GM12878 (cell line): ENCODE results near the gene LRP5. TPM values are rescaled to one million over a fixed set of nuclear protein-coding genes. Genes with fewer than 3 reads are reported as not detected.

Experiments used
- EZH2 ChIP-seq: IDR thresholded peaks from 2 replicates; pipeline ENCODE4 v1.6.1; 2012; ENCODE audit warnings: low read depth, mild to moderate bottlenecking, control low read depth, inconsistent platforms, low read length, borderline replicate concordance; ENCODE audit not compliant: control insufficient read depth
- HDAC2 ChIP-seq: fragments of 200-600 bp; sonication (generic); IDR thresholded peaks from 2 replicates; pipeline ENCODE4 v1.6.1; 2017
- KDM1A ChIP-seq: fragments of 200-600 bp; sonication (generic); IDR thresholded peaks from 2 replicates; pipeline ENCODE4 v1.6.1; 2016; ENCODE audit warnings: borderline replicate concordance
- NFXL1 ChIP-seq: fragments of 450-650 bp; IDR thresholded peaks from 2 replicates; pipeline ENCODE4 v1.6.1; 2017; ENCODE audit warnings: antibody characterized with exemption, mild to moderate bottlenecking, borderline replicate concordance
- NR2F1 ChIP-seq: fragments of 450-650 bp; conservative IDR thresholded peaks from 2 replicates; pipeline ENCODE4 v1.6.1; 2017; ENCODE audit warnings: mild to moderate bottlenecking
- RELA ChIP-seq: fragments of 450-650 bp; IDR thresholded peaks from 2 replicates; pipeline ENCODE4 v1.8.0; 2014; ENCODE audit warnings: borderline replicate concordance; ENCODE audit not compliant: partially characterized antibody
- SIX5 ChIP-seq: IDR thresholded peaks from 2 replicates; pipeline ENCODE4 v1.6.1; 2011; ENCODE audit warnings: mild to moderate bottlenecking, low read depth, low read length, moderate library complexity; ENCODE audit not compliant: severe bottlenecking
- polyA plus RNA-seq, 11 experiments: library from polyadenylated mRNA; depleted of rRNA in 4 of 11; unstranded in 6 of 11; stranded (reverse) in 5 of 11; fragments of >200 nt; fragmentation: Nextera tagmentation in 4 of 11; fragmentation: Illumina TruSeq in 1 of 11; extraction: Ambion mirVana in 4 of 11; extraction: Trizol in 1 of 11; gene quantifications; 1 replicate in 1 of 11; 2 replicates in 10 of 11; pipeline versions ENCODE4 v1.2.1 to v1.2.3, GENCODE V29; 2011 to 2016; ENCODE audit warnings: inconsistent platforms in 2 of 11, missing spikeins in 2 of 11, low read depth in 1 of 11
- total RNA-seq, 4 experiments: library from RNA; depleted of rRNA in 3 of 4; stranded (reverse); fragments of >200 nt in 3 of 4; fragmentation: Illumina TruSeq in 1 of 4; extraction: Trizol in 1 of 4; gene quantifications; 2 replicates each; pipeline versions ENCODE4 v1.2.1 to v1.2.3, GENCODE V29; 2013 to 2021
- TF ChIP-seq, protein P1 (sequence below): IDR thresholded peaks from 2 replicates; pipeline ENCODE4 v1.6.1; 2012; ENCODE audit warnings: low read depth, low read length, improper control_type of control experiment
- TF ChIP-seq, protein P2 (sequence below), 3 experiments: IDR thresholded peaks in 2 of 3; conservative IDR thresholded peaks in 1 of 3; 2 replicates each; pipeline ENCODE4 v1.5.1; 2011; ENCODE audit warnings: low read depth in 3 of 3, low read length in 3 of 3, mild to moderate bottlenecking in 3 of 3, control low read depth in 2 of 3, moderate library complexity in 2 of 3, inconsistent platforms in 1 of 3, mixed read lengths in 1 of 3; ENCODE audit not compliant: control insufficient read depth in 2 of 3, insufficient read depth in 1 of 3; ENCODE audit errors: extremely low read depth in 1 of 3
- TF ChIP-seq, protein P3 (sequence below): IDR thresholded peaks from 2 replicates; pipeline ENCODE4 v1.6.1; 2012; ENCODE audit warnings: mild to moderate bottlenecking, low read depth, low read length
- TF ChIP-seq, protein P4 (sequence below): fragments of 450-650 bp; IDR thresholded peaks from 2 replicates; pipeline ENCODE4 v1.6.1; 2017; ENCODE audit warnings: mild to moderate bottlenecking, moderate library complexity
- TF ChIP-seq, protein P5 (sequence below): fragments of 450-650 bp; IDR thresholded peaks from 2 replicates; pipeline ENCODE4 v1.6.1; 2016; ENCODE audit warnings: mild to moderate bottlenecking
- TF ChIP-seq, protein P6 (sequence below): fragments of 450-650 bp; IDR thresholded peaks from 2 replicates; pipeline ENCODE4 v1.6.1; 2017; ENCODE audit warnings: low read depth, mild to moderate bottlenecking, moderate library complexity

The LRP5 gene
- total and polyA plus RNA-seq, 10 of the 15 experiments (the other 5 are each of a cell fraction or from before 2014, with no cell fraction given), result 0.37 to 34.0 (median 6.6) TPM

DNA sequence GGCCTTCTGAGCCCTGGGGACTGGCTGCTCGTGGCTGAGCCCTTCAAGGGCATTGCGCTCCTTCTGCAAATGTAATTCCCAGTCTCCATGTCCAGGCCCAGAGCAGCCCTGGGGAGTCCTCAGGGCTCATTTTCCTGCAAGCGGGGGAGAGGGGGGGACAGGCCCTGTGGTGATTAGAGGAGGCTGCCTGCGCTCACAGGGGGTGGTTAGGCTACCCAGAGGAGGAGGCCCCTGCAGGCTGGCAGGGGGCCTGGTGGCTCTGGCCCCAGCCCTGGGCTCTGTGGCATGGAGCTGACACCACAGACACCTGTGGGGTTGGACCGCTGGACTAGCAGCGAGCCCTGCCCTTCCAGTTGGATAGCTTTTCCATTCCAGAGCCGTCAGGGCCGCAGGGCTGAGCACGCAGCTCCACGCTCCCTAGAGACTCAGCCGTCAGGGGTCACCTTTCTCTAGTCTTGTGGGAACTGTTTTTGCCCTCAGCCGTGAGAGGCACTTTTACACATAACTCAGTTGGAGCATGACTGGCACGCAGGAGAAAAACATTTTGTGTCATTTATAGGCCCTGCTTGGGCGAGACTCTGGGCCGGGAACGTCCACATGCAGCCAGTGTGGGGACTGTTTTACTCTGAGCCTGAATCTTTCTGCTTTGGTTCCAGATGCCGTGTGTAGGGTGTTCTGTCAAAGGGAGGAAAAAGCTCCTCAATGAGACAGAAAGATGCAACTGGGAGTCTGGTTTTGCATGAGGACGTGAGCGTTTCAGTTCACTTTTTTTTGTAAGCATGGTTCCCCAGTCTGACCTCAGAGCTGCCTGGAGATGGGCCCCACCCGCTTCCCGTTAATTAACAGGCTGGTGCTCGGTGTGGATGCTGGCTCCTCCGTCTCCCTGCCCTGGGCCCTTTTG, 58.1 kb downstream of the LRP5 start (continued):
- TF ChIP-seq, protein P1, sequence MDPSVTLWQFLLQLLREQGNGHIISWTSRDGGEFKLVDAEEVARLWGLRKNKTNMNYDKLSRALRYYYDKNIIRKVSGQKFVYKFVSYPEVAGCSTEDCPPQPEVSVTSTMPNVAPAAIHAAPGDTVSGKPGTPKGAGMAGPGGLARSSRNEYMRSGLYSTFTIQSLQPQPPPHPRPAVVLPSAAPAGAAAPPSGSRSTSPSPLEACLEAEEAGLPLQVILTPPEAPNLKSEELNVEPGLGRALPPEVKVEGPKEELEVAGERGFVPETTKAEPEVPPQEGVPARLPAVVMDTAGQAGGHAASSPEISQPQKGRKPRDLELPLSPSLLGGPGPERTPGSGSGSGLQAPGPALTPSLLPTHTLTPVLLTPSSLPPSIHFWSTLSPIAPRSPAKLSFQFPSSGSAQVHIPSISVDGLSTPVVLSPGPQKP, result no peak
- TF ChIP-seq EZH2, result no peak
- TF ChIP-seq NFXL1, result no peak
- TF ChIP-seq, protein P2, sequence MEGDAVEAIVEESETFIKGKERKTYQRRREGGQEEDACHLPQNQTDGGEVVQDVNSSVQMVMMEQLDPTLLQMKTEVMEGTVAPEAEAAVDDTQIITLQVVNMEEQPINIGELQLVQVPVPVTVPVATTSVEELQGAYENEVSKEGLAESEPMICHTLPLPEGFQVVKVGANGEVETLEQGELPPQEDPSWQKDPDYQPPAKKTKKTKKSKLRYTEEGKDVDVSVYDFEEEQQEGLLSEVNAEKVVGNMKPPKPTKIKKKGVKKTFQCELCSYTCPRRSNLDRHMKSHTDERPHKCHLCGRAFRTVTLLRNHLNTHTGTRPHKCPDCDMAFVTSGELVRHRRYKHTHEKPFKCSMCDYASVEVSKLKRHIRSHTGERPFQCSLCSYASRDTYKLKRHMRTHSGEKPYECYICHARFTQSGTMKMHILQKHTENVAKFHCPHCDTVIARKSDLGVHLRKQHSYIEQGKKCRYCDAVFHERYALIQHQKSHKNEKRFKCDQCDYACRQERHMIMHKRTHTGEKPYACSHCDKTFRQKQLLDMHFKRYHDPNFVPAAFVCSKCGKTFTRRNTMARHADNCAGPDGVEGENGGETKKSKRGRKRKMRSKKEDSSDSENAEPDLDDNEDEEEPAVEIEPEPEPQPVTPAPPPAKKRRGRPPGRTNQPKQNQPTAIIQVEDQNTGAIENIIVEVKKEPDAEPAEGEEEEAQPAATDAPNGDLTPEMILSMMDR (IDR thresholded peaks at IDR 0.05 in 2 of 3, conservative IDR thresholded peaks at IDR 0.05 in 1 of 3; ENCODE audit: control insufficient read depth in 2 of 3, extremely low read depth in 1 of 3, insufficient read depth in 1 of 3, low read depth in 3 of 3, low read length in 3 of 3), result no peak
- TF ChIP-seq, protein P3, sequence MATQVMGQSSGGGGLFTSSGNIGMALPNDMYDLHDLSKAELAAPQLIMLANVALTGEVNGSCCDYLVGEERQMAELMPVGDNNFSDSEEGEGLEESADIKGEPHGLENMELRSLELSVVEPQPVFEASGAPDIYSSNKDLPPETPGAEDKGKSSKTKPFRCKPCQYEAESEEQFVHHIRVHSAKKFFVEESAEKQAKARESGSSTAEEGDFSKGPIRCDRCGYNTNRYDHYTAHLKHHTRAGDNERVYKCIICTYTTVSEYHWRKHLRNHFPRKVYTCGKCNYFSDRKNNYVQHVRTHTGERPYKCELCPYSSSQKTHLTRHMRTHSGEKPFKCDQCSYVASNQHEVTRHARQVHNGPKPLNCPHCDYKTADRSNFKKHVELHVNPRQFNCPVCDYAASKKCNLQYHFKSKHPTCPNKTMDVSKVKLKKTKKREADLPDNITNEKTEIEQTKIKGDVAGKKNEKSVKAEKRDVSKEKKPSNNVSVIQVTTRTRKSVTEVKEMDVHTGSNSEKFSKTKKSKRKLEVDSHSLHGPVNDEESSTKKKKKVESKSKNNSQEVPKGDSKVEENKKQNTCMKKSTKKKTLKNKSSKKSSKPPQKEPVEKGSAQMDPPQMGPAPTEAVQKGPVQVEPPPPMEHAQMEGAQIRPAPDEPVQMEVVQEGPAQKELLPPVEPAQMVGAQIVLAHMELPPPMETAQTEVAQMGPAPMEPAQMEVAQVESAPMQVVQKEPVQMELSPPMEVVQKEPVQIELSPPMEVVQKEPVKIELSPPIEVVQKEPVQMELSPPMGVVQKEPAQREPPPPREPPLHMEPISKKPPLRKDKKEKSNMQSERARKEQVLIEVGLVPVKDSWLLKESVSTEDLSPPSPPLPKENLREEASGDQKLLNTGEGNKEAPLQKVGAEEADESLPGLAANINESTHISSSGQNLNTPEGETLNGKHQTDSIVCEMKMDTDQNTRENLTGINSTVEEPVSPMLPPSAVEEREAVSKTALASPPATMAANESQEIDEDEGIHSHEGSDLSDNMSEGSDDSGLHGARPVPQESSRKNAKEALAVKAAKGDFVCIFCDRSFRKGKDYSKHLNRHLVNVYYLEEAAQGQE, result no peak
- peak; percentile 75 for TF ChIP-seq NR2F1
- TF ChIP-seq SIX5, result no peak
- no peak for TF ChIP-seq RELA
- TF ChIP-seq, protein P4, sequence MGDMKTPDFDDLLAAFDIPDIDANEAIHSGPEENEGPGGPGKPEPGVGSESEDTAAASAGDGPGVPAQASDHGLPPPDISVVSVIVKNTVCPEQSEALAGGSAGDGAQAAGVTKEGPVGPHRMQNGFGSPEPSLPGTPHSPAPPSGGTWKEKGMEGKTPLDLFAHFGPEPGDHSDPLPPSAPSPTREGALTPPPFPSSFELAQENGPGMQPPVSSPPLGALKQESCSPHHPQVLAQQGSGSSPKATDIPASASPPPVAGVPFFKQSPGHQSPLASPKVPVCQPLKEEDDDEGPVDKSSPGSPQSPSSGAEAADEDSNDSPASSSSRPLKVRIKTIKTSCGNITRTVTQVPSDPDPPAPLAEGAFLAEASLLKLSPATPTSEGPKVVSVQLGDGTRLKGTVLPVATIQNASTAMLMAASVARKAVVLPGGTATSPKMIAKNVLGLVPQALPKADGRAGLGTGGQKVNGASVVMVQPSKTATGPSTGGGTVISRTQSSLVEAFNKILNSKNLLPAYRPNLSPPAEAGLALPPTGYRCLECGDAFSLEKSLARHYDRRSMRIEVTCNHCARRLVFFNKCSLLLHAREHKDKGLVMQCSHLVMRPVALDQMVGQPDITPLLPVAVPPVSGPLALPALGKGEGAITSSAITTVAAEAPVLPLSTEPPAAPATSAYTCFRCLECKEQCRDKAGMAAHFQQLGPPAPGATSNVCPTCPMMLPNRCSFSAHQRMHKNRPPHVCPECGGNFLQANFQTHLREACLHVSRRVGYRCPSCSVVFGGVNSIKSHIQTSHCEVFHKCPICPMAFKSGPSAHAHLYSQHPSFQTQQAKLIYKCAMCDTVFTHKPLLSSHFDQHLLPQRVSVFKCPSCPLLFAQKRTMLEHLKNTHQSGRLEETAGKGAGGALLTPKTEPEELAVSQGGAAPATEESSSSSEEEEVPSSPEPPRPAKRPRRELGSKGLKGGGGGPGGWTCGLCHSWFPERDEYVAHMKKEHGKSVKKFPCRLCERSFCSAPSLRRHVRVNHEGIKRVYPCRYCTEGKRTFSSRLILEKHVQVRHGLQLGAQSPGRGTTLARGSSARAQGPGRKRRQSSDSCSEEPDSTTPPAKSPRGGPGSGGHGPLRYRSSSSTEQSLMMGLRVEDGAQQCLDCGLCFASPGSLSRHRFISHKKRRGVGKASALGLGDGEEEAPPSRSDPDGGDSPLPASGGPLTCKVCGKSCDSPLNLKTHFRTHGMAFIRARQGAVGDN, result peak; percentile 49; the same call in 1 of the 2 replicates
- TF ChIP-seq KDM1A, result no peak
- TF ChIP-seq, protein P5, sequence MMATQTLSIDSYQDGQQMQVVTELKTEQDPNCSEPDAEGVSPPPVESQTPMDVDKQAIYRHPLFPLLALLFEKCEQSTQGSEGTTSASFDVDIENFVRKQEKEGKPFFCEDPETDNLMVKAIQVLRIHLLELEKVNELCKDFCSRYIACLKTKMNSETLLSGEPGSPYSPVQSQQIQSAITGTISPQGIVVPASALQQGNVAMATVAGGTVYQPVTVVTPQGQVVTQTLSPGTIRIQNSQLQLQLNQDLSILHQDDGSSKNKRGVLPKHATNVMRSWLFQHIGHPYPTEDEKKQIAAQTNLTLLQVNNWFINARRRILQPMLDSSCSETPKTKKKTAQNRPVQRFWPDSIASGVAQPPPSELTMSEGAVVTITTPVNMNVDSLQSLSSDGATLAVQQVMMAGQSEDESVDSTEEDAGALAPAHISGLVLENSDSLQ, result peak; percentile 61; the same call in 1 of the 2 replicates
- TF ChIP-seq, protein P6, sequence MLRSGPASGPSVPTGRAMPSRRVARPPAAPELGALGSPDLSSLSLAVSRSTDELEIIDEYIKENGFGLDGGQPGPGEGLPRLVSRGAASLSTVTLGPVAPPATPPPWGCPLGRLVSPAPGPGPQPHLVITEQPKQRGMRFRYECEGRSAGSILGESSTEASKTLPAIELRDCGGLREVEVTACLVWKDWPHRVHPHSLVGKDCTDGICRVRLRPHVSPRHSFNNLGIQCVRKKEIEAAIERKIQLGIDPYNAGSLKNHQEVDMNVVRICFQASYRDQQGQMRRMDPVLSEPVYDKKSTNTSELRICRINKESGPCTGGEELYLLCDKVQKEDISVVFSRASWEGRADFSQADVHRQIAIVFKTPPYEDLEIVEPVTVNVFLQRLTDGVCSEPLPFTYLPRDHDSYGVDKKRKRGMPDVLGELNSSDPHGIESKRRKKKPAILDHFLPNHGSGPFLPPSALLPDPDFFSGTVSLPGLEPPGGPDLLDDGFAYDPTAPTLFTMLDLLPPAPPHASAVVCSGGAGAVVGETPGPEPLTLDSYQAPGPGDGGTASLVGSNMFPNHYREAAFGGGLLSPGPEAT, result peak; percentile 84
- no peak for TF ChIP-seq HDAC2
